ENCODE data around the gene VTN.
"Not testable (repeated sequence)": the region's sequence is repeated elsewhere in the genome, so short reads cannot be mapped to it uniquely, and the experiment has no call there.

The VTN gene

GRCh38 chr17:28338769-28339212 lies 31.3 kb downstream of the VTN start:
- not testable (repeated sequence) for DNase-seq

GRCh38 chr17:28338056-28338768 lies 31.9 kb downstream of the VTN start:
- no peak for DNase-seq

- peak; percentile 50 for DNase-seq
These were observed 33.9 kb downstream of the VTN start for GRCh38 chr17:28335959-28336871.

- peak; percentile 98 for DNase-seq
These were observed 34.7 kb downstream of the VTN start, which contains the start of the genes IFT20 and TNFAIP1 for GRCh38 chr17:28335201-28335958. TSS of gene IFT20 (minus strand) at chr17:28335472. CDS start at chr17:28331985, 3,487 bp downstream. TSS of gene TNFAIP1 (plus strand) at chr17:28335761. CDS start at chr17:28339522, 3,761 bp downstream.

GRCh38 chr17:28334666-28335200 lies 35.4 kb downstream of the VTN start:
- no peak for DNase-seq

GRCh38 chr17:28334171-28334570 lies 35.9 kb downstream of the VTN start:
- no peak for DNase-seq

GRCh38 chr17:28333083-28333746 lies 36.9 kb downstream of the VTN start:
- no peak for DNase-seq

- DNase-seq, result no peak
These were observed 38.2 kb downstream of the VTN start for GRCh38 chr17:28331891-28332420.

GRCh38 chr17:28330671-28331070 lies 39.4 kb downstream of the VTN start:
- no peak for DNase-seq

GRCh38 chr17:28328325-28328724 lies 41.8 kb downstream of the VTN start:
- DNase-seq, result no peak

GRCh38 chr17:28327709-28328108 lies 42.4 kb downstream of the VTN start:
- no peak for DNase-seq

- peak; percentile 50 for DNase-seq
These were observed 43.0 kb downstream of the VTN start for GRCh38 chr17:28327031-28327607.

GRCh38 chr17:28326114-28326513 lies 44.0 kb downstream of the VTN start:
- no peak for DNase-seq

GRCh38 chr17:28325211-28325610 lies 44.9 kb downstream of the VTN start:
- no peak for DNase-seq

- no peak for DNase-seq
These were observed 45.3 kb downstream of the VTN start for GRCh38 chr17:28324781-28325180.

- DNase-seq, result no peak
These were observed 45.8 kb downstream of the VTN start for GRCh38 chr17:28324267-28324745.

GRCh38 chr17:28320215-28321061 lies 49.7 kb downstream of the VTN start:
- no peak for DNase-seq

- no peak for DNase-seq
These were observed 50.5 kb downstream of the VTN start for GRCh38 chr17:28319598-28319935.

- peak; percentile 98 for DNase-seq
These were observed 51.1 kb downstream of the VTN start, which contains the start of gene TMEM97 for GRCh38 chr17:28318759-28319597. TSS of gene TMEM97 (plus strand) at chr17:28319200. CDS start at chr17:28319240, 40 bp downstream.

Data from stimulated activated CD4-positive, alpha-beta T cell treated with anti-CD3 and anti-CD28 coated beads, Interleukin-15, amount 100 ng/mL, for 24 hours (primary cell).